OCI-LY1 (cell line): ENCODE measurements around the gene SULF2.
"Not testable (repeated sequence)": the region's sequence is repeated elsewhere in the genome, so short reads cannot be mapped to it uniquely, and the experiment has no call there.

ENCODE experiments used
- H2AFZ ChIP-seq: fragments of 200-600 bp; sonication (generic), shearing (Covaris generic); 2 replicates; pipeline ENCODE4 v1.6.0; 2014; ENCODE audit warnings: antibody characterized with exemption, mild to moderate bottlenecking, low read length
- H3F3A ChIP-seq: fragments of 200-600 bp; sonication (generic), shearing (Covaris generic); 2 replicates; pipeline ENCODE4 v1.6.0; 2014; ENCODE audit warnings: mild to moderate bottlenecking, antibody characterized with exemption, low read length, moderate library complexity; ENCODE audit not compliant: insufficient read depth
- H3K27ac ChIP-seq: fragments of 200-600 bp; sonication (generic); 2 replicates; pipeline ENCODE4 v1.5.1; 2014; ENCODE audit warnings: low read length, mixed run types, mild to moderate bottlenecking, low read depth; ENCODE audit not compliant: poor library complexity, severe bottlenecking
- H3K27me3 ChIP-seq: fragments of 200-600 bp; sonication (generic); 2 replicates; pipeline ENCODE4 v1.6.0; 2014; ENCODE audit warnings: antibody characterized with exemption, mild to moderate bottlenecking, low read length, moderate library complexity; ENCODE audit not compliant: insufficient read depth
- H3K36me3 ChIP-seq: fragments of 200-600 bp; sonication (generic); 2 replicates; pipeline ENCODE4 v1.6.1; 2014; ENCODE audit warnings: mild to moderate bottlenecking, antibody characterized with exemption, low read length, moderate library complexity, mixed read lengths; ENCODE audit not compliant: insufficient read depth
- H3K4me1 ChIP-seq: fragments of 200-600 bp; sonication (generic); 2 replicates; pipeline ENCODE4 v1.5.1; 2014; ENCODE audit warnings: mild to moderate bottlenecking, low read length, moderate library complexity; ENCODE audit not compliant: insufficient read depth, severe bottlenecking
- H3K4me2 ChIP-seq: fragments of 200-600 bp; sonication (generic), shearing (Covaris generic); 2 replicates; pipeline ENCODE4 v1.6.1; 2014; ENCODE audit warnings: low read length
- H3K4me3 ChIP-seq: fragments of 200-600 bp; sonication (generic); 2 replicates; pipeline ENCODE4 v1.5.1; 2014; ENCODE audit warnings: low read length, low read depth, mild to moderate bottlenecking, mixed read lengths; ENCODE audit not compliant: poor library complexity, severe bottlenecking
- H3K79me2 ChIP-seq: fragments of 200-600 bp; shearing (Covaris generic); 2 replicates; pipeline ENCODE4 v1.6.1; 2016; ENCODE audit warnings: mixed run types, low read length, mixed read lengths; ENCODE audit not compliant: insufficient read depth
- H3K9ac ChIP-seq: fragments of 200-600 bp; sonication (generic), shearing (Covaris generic); 2 replicates; pipeline ENCODE4 v1.6.1; 2014; ENCODE audit warnings: mild to moderate bottlenecking, low read length, mixed read lengths
- H3K9me2 ChIP-seq: fragments of 200-600 bp; sonication (generic), shearing (Covaris generic); 2 replicates; pipeline ENCODE4 v1.6.1; 2014; ENCODE audit warnings: low read depth, mild to moderate bottlenecking, low read length, mixed read lengths
- H3K9me3 ChIP-seq: fragments of 200-600 bp; shearing (Covaris generic); 2 replicates; pipeline ENCODE4 v1.6.1; 2014; ENCODE audit warnings: low read length, mixed read lengths
- H4K20me1 ChIP-seq: fragments of 200-600 bp; sonication (generic), shearing (Covaris generic); 2 replicates; pipeline ENCODE4 v1.6.0; 2016; ENCODE audit warnings: mild to moderate bottlenecking, low read length; ENCODE audit not compliant: insufficient read depth
- TF ChIP-seq, protein P1 (sequence below): fragments of 200-600 bp; sonication (generic), shearing (Covaris generic); IDR thresholded peaks from 2 replicates; pipeline ENCODE4 v1.5.1; 2017; ENCODE audit warnings: mild to moderate bottlenecking, antibody characterized with exemption, low read length, moderate library complexity, mixed read lengths

SULF2 gene

DNA sequence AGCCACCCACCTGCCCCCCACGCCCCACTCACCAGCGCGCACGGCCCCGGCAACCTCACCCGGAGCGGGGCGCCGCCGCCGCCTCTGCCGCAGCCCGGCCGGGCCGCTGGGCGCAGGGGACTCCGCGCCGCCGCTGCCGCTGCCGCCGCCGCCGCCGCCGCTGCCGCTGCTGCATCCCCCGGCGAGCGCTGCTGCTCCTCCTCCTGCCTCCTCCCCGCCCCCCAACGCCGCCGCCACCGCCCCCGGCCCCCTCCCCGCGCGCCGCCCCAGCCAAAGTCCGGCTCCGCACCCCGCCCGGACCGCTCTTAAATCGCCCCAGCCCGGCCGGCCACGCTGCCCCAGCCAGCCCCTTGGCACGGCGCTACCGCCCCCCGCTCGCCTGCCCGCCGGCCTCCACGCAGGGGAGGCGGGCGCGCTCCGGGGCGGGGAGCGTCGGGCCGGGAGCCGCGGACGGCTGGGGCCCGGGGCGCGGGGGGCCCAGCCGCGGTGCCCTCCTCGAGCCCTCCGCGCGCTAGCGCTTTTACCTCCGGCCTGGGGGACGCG lies at the start of gene SULF2:
Gene SULF2 (minus strand): TSS at position 171 of the 543 bp plus-strand sequence. CDS start 28,118 bp downstream, outside the sequence.
- H3K4me2 ChIP-seq = no peak within 1 kb of the TSS
- no peak within 1 kb of the TSS for H3K27ac ChIP-seq
- H3K27me3 ChIP-seq = no peaks in the 10 kb centered on the region
- H3K36me3 ChIP-seq = no peaks in the 10 kb centered on the region
- no peaks in the 10 kb centered on the region for H4K20me1 ChIP-seq
- no peak within 1 kb of the TSS for H3K9ac ChIP-seq
- H3K4me1 ChIP-seq = no peaks in the 10 kb centered on the region
- no peaks in the 10 kb centered on the region for H3K9me3 ChIP-seq
- H3K79me2 ChIP-seq = no peaks in the 10 kb centered on the region
- no peaks in the 10 kb centered on the region for H3K9me2 ChIP-seq
- TF ChIP-seq, protein P1, sequence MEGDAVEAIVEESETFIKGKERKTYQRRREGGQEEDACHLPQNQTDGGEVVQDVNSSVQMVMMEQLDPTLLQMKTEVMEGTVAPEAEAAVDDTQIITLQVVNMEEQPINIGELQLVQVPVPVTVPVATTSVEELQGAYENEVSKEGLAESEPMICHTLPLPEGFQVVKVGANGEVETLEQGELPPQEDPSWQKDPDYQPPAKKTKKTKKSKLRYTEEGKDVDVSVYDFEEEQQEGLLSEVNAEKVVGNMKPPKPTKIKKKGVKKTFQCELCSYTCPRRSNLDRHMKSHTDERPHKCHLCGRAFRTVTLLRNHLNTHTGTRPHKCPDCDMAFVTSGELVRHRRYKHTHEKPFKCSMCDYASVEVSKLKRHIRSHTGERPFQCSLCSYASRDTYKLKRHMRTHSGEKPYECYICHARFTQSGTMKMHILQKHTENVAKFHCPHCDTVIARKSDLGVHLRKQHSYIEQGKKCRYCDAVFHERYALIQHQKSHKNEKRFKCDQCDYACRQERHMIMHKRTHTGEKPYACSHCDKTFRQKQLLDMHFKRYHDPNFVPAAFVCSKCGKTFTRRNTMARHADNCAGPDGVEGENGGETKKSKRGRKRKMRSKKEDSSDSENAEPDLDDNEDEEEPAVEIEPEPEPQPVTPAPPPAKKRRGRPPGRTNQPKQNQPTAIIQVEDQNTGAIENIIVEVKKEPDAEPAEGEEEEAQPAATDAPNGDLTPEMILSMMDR = no peak
- H2AFZ ChIP-seq = no peak within 1 kb of the TSS
- no peak within 1 kb of the TSS for H3K4me3 ChIP-seq
- no peaks in the 10 kb centered on the region for H3F3A ChIP-seq

DNA sequence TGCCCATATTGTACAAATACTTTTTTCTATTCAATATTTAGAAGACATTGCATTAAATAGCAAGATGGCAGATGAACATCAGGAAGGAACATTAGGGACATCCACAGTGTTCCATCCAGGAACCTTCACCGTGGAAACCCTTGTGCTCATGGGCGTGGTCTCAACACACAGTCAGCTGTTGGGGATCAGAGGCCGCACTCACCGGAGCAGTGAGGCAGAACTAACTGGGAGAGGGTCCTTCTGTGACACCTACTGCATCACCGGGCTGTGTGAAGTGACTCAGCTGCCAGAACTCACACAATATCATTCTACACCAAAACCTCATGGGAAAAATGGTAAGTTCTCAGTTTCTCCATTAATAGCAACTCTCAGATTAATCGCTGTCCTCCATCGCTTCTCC lies 46.4 kb upstream of the SULF2 start:
- not testable (repeated sequence) for H4K20me1 ChIP-seq, H3K9me3 ChIP-seq, H3K4me1 ChIP-seq, H3K4me3 ChIP-seq, H2AFZ ChIP-seq, H3K36me3 ChIP-seq, H3K4me2 ChIP-seq, H3F3A ChIP-seq, H3K27ac ChIP-seq, H3K9ac ChIP-seq, H3K27me3 ChIP-seq, H3K9me2 ChIP-seq, H3K79me2 ChIP-seq

DNA sequence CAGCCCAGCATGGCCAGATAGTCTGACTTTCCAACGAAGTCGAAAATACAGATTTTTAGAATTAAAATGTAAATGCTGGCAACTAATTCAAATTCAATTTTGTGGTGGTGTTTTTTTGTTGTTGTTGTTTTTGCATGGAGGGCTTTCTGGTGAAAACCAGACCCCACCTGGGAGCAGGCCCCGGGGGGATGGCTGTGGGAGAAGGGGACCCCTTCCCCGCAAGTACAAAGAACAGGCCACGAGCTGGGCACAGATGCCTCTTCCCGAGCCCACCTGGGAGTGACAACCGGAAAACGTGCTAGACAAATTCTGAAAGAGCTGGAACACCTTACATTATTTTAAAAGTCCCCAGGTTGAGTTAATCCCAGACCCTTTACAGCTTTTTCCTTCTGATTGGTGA lies 41.4 kb upstream of the SULF2 start:
- not testable (repeated sequence) for H4K20me1 ChIP-seq, H3K9me3 ChIP-seq, H3K9ac ChIP-seq, H2AFZ ChIP-seq, H3K9me2 ChIP-seq, H3K79me2 ChIP-seq, H3K4me2 ChIP-seq, H3K4me3 ChIP-seq, H3K4me1 ChIP-seq, H3K36me3 ChIP-seq, H3K27ac ChIP-seq, H3K27me3 ChIP-seq, H3F3A ChIP-seq

DNA sequence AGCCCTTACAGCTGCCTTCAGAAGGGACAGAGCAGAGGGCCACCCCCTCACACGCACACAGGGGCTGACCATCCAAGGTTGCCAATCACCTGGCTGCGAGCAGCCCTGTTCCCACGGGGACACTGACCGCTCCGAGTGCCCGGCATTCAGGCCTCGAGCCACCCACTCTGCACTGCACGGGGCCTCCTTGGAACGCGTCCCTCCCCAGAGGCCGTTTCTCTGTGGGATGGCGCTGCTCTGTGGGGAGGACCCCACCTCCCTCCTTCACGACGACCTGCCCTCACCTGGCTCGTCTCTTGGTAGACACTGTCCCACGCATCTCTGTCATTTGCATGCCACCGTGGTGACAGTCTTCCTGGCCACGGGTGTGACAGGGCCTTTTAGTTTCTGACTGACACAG lies 40.7 kb upstream of the SULF2 start:
- H3K9ac ChIP-seq, H3K4me3 ChIP-seq: not testable (repeated sequence)

More for the DNA sequence above, 40.7 kb upstream of the SULF2 start:
- H3K36me3 ChIP-seq, H3K27me3 ChIP-seq, H3K79me2 ChIP-seq, H3K4me2 ChIP-seq, H4K20me1 ChIP-seq, H3K9me3 ChIP-seq, H3K9me2 ChIP-seq, H3K27ac ChIP-seq, H2AFZ ChIP-seq, H3K4me1 ChIP-seq, H3F3A ChIP-seq: not testable (repeated sequence)
